Breast epithelium (tissue), 3 donors: ENCODE results near the gene FAM170A.

Experiments used
- CTCF ChIP-seq, 3 donors: fragments of 450-650 bp; IDR thresholded peaks; one replicate each; pipeline ENCODE4 v1.5.1; 2016 to 2017; ENCODE audit warnings: antibody characterized with exemption in 3 of 3, mild to moderate bottlenecking in 3 of 3, moderate library complexity in 3 of 3
- POLR2A ChIP-seq: fragments of 450-650 bp; IDR thresholded peaks from one replicate; pipeline ENCODE4 v1.6.1; 2016; ENCODE audit warnings: antibody characterized with exemption, mild to moderate bottlenecking, moderate library complexity
- POLR2AphosphoS5 ChIP-seq, 3 donors: sonication (generic); formaldehyde crosslinking; IDR thresholded peaks; one replicate each; pipeline ENCODE4 v1.6.1; 2017; ENCODE audit warnings: antibody characterized with exemption in 3 of 3

GRCh38 chr5:119678351-119679028 lies 49.1 kb downstream of the FAM170A start:
- TF ChIP-seq CTCF (IDR thresholded peaks at IDR 0.05) (no peak), POLR2AphosphoS5 (IDR thresholded peaks at IDR 0.05) (no peak), POLR2A (no peak)
